Measurements from ENCODE around the gene PRDM16.

PRDM16 gene

GRCh38 chr1:3469104-3469848 is 400.3 kb downstream of the PRDM16 start:
- peak in 1 of 5 experiments; percentile 2 for DNase-seq

- peak in 1 of 5 experiments; percentile 2 for DNase-seq
Measured at GRCh38 chr1:3469849-3470649, 401.0 kb downstream of the PRDM16 start.

- no peak for DNase-seq
Measured at GRCh38 chr1:3470650-3471355, 401.8 kb downstream of the PRDM16 start.

GRCh38 chr1:3471356-3472087 is 402.5 kb downstream of the PRDM16 start:
- no peak for DNase-seq

- DNase-seq = no peak
Measured at GRCh38 chr1:3472088-3472850, 403.3 kb downstream of the PRDM16 start.

GRCh38 chr1:3472906-3473305 is 403.9 kb downstream of the PRDM16 start:
- no peak for DNase-seq

GRCh38 chr1:3473381-3473844 is 404.4 kb downstream of the PRDM16 start:
- DNase-seq = no peak

GRCh38 chr1:3474016-3474415 is 405.0 kb downstream of the PRDM16 start:
- DNase-seq = no peak

GRCh38 chr1:3474421-3474820 is 405.4 kb downstream of the PRDM16 start:
- no peak for DNase-seq

- no peak for DNase-seq
Measured at GRCh38 chr1:3475839-3476573, 407.0 kb downstream of the PRDM16 start.

GRCh38 chr1:3476666-3477065 is 407.7 kb downstream of the PRDM16 start:
- no peak for DNase-seq

- no peak for DNase-seq
Measured at GRCh38 chr1:3477241-3477995, 408.4 kb downstream of the PRDM16 start.

GRCh38 chr1:3478187-3478586 is 409.2 kb downstream of the PRDM16 start:
- no peak for DNase-seq

- no peak for DNase-seq
Measured at GRCh38 chr1:3479511-3480368, 410.7 kb downstream of the PRDM16 start.

- no peak for DNase-seq
Measured at GRCh38 chr1:3480369-3480719, 411.3 kb downstream of the PRDM16 start.

- no peak for DNase-seq
Measured at GRCh38 chr1:3481046-3481445, 412.0 kb downstream of the PRDM16 start.

GRCh38 chr1:3481836-3482375 is 412.9 kb downstream of the PRDM16 start:
- no peak for DNase-seq

- no peak for DNase-seq
Measured at GRCh38 chr1:3482378-3482849, 413.4 kb downstream of the PRDM16 start.

- DNase-seq = no peak
Measured at GRCh38 chr1:3483380-3483779, 414.4 kb downstream of the PRDM16 start.
